A549 (cell line): Measurements from ENCODE around the gene DYSF. TPM values are rescaled to one million over a fixed set of nuclear protein-coding genes. Genes with fewer than 3 reads are reported as not detected.

Experiments
- ATAC-seq, 2 experiments: fragments of 200-7000 bp in 1 of 2; fragments of >200 bp in 1 of 2; cut with Nextera tagmentation in 1 of 2; cut with Tn5 transposase in 1 of 2; 3 replicates each; pipeline versions ENCODE4 v1.8.0 to v1.9.1; 2018 to 2020; ENCODE audit warnings: mild to moderate bottlenecking in 1 of 2, moderate library complexity in 1 of 2
- CTCF ChIA-PET: fragments of 300-600 bp; sonication (Branson Sonifier 250); formaldehyde crosslinking; extraction: SDS; loops from one replicate; lab custom pipeline; 2021; ENCODE audit warnings: antibody characterized with exemption, inconsistent platforms; lab: Yijun Ruan, JAX
- POLR2A ChIA-PET: fragments of 350-600 bp; formaldehyde crosslinking; extraction: SDS; loops from one replicate; lab custom pipeline; 2021; ENCODE audit warnings: antibody characterized with exemption, inconsistent platforms; lab: Yijun Ruan, JAX
- DNase-seq, 2 experiments: peaks; one replicate each; pipeline versions ENCODE4 v3.0.0 to v3.0.0-alpha.2; 2011 to 2016; ENCODE audit warnings: low read depth in 1 of 2, low spot score in 1 of 2
- FAIRE-seq: peaks from 2 replicates; lab custom pipeline; 2011; peaks lifted over from hg19 to GRCh38; lab: Jason Lieb, UNC
- H3K27ac ChIP-seq, 2 experiments: fragments of >200 bp; sonication (Bioruptor Twin); formaldehyde crosslinking; 3 replicates each; pipeline ENCODE4 v1.5.1; 2016 to 2017
- H3K4me1 ChIP-seq: fragments of >200 bp; sonication (Bioruptor Twin); formaldehyde crosslinking; 3 replicates; pipeline ENCODE4 v1.6.1; 2016
- H3K4me2 ChIP-seq: fragments of >200 bp; sonication (Bioruptor Twin); formaldehyde crosslinking; 3 replicates; pipeline ENCODE4 v1.6.1; 2016
- H3K4me3 ChIP-seq: fragments of >200 bp; sonication (Bioruptor Twin); formaldehyde crosslinking; 3 replicates; pipeline ENCODE4 v1.5.1; 2016
- H3K9me3 ChIP-seq: fragments of >200 bp; sonication (Bioruptor Twin); formaldehyde crosslinking; 3 replicates; pipeline ENCODE4 v1.6.1; 2016
- BCL3 ChIP-seq: fragments of >200 bp; sonication (Bioruptor Twin); formaldehyde crosslinking; IDR thresholded peaks from 3 replicates; pipeline ENCODE4 v1.6.1; 2016
- BHLHE40 ChIP-seq: IDR thresholded peaks from 2 replicates; pipeline ENCODE4 v1.6.1; 2012; ENCODE audit warnings: low read depth, low read length, inconsistent platforms
- CBX2 ChIP-seq: fragments of 200-600 bp; sonication (generic); IDR thresholded peaks from 2 replicates; pipeline ENCODE4 v1.6.1; 2016; ENCODE audit warnings: low read depth, mild to moderate bottlenecking, borderline replicate concordance
- CEBPB ChIP-seq, 2 experiments: fragments of >200 bp in 1 of 2; sonication (Bioruptor Twin) in 1 of 2; formaldehyde crosslinking in 1 of 2; IDR thresholded peaks; 2 replicates each; pipeline ENCODE4 v1.6.1; 2012 to 2016
- CTCF ChIP-seq: fragments of >200 bp; sonication (Bioruptor Twin); formaldehyde crosslinking; IDR thresholded peaks from 3 replicates; pipeline ENCODE4 v1.5.1; 2016
- E2F6 ChIP-seq: IDR thresholded peaks from 2 replicates; pipeline ENCODE4 v1.6.1; 2012; ENCODE audit warnings: low read depth, borderline replicate concordance
- EHF ChIP-seq: fragments of 250-450 bp; sonication (Bioruptor Pico); IDR thresholded peaks from 2 replicates; pipeline ENCODE4 v1.5.0; 2020; ENCODE audit warnings: mild to moderate bottlenecking
- EHMT2 ChIP-seq: fragments of 200-600 bp; sonication (generic); IDR thresholded peaks from 2 replicates; pipeline ENCODE4 v1.6.1; 2016; ENCODE audit warnings: antibody characterized with exemption, low read depth, mild to moderate bottlenecking, moderate library complexity
- ESRRA ChIP-seq: fragments of 150-350 bp; IDR thresholded peaks from 2 replicates; pipeline ENCODE4 v1.6.1; 2014; ENCODE audit warnings: mild to moderate bottlenecking, low read length, borderline replicate concordance
- FOSB ChIP-seq: fragments of 250-450 bp; sonication (Bioruptor Pico); IDR thresholded peaks from 2 replicates; pipeline ENCODE4 v1.5.0; 2020; ENCODE audit warnings: mild to moderate bottlenecking, moderate library complexity
- FOSL2 ChIP-seq, 2 experiments: fragments of 450-650 bp in 1 of 2; fragments of >200 bp in 1 of 2; sonication (Bioruptor Twin) in 1 of 2; formaldehyde crosslinking; IDR thresholded peaks; 2 replicates each; pipeline versions ENCODE4 v1.5.0 to v1.6.1; 2016 to 2020; ENCODE audit warnings: mild to moderate bottlenecking in 1 of 2, moderate library complexity in 1 of 2
- HDAC2 ChIP-seq: fragments of 200-600 bp; sonication (generic); IDR thresholded peaks from 2 replicates; pipeline ENCODE4 v1.6.1; 2016
- HOXA7 ChIP-seq: fragments of 250-450 bp; sonication (Bioruptor Pico); IDR thresholded peaks from 2 replicates; pipeline ENCODE4 v1.5.0; 2020; ENCODE audit warnings: mild to moderate bottlenecking, moderate library complexity
- HOXB13 ChIP-seq: fragments of 250-450 bp; sonication (Bioruptor Pico); IDR thresholded peaks from 2 replicates; pipeline ENCODE4 v1.5.0; 2020; ENCODE audit warnings: low read depth, mild to moderate bottlenecking, moderate library complexity
- JUNB ChIP-seq: fragments of >200 bp; sonication (Bioruptor Twin); formaldehyde crosslinking; IDR thresholded peaks from 2 replicates; pipeline ENCODE4 v1.6.1; 2016
- KDM1A ChIP-seq: fragments of 200-600 bp; sonication (generic); IDR thresholded peaks from 2 replicates; pipeline ENCODE4 v1.6.1; 2016; ENCODE audit warnings: low read depth, mild to moderate bottlenecking
- MYC ChIP-seq: IDR thresholded peaks from 2 replicates; pipeline ENCODE4 v1.6.1; 2012; ENCODE audit warnings: mild to moderate bottlenecking, inconsistent platforms, low read length, improper control_type of control experiment, borderline replicate concordance
- NR3C1 ChIP-seq: fragments of >200 bp; sonication (Bioruptor Twin); formaldehyde crosslinking; IDR thresholded peaks from 3 replicates; pipeline ENCODE4 v1.6.1; 2017
- PHF8 ChIP-seq: fragments of 200-600 bp; sonication (generic); IDR thresholded peaks from 2 replicates; pipeline ENCODE4 v1.6.1; 2016; ENCODE audit warnings: low read depth, mild to moderate bottlenecking, antibody characterized with exemption, moderate library complexity, borderline replicate concordance
- POLR2AphosphoS2 ChIP-seq: conservative IDR thresholded peaks from 2 replicates; pipeline ENCODE4 v1.6.1; 2012; ENCODE audit warnings: low read length, improper control_type of control experiment, inconsistent platforms
- RAD21 ChIP-seq, 2 experiments: fragments of >200 bp in 1 of 2; sonication (Bioruptor Twin) in 1 of 2; formaldehyde crosslinking in 1 of 2; IDR thresholded peaks in 1 of 2; conservative IDR thresholded peaks in 1 of 2; 2 replicates in 1 of 2; 3 replicates in 1 of 2; pipeline ENCODE4 v1.6.1; 2012 to 2018; ENCODE audit warnings: inconsistent platforms in 1 of 2
- RARB ChIP-seq: fragments of 250-450 bp; sonication (Bioruptor Pico); IDR thresholded peaks from 2 replicates; pipeline ENCODE4 v1.8.0; 2021; ENCODE audit warnings: mild to moderate bottlenecking, moderate library complexity
- RCOR1 ChIP-seq: fragments of 150-350 bp; IDR thresholded peaks from 2 replicates; pipeline ENCODE4 v1.6.1; 2014; ENCODE audit warnings: antibody characterized with exemption, low read length, low read depth
- RNF2 ChIP-seq: fragments of 200-600 bp; sonication (generic); IDR thresholded peaks from 2 replicates; pipeline ENCODE4 v1.6.1; 2016; ENCODE audit warnings: low read depth, mild to moderate bottlenecking, antibody characterized with exemption, moderate library complexity, borderline replicate concordance
- SREBF2 ChIP-seq: fragments of 450-650 bp; IDR thresholded peaks from 2 replicates; pipeline ENCODE4 v1.6.1; 2014; ENCODE audit warnings: mild to moderate bottlenecking, moderate library complexity
- TFCP2L1 ChIP-seq: fragments of 250-450 bp; sonication (Bioruptor Pico); IDR thresholded peaks from 2 replicates; pipeline ENCODE4 v1.5.0; 2021; ENCODE audit warnings: mild to moderate bottlenecking
- USF2 ChIP-seq: fragments of 450-650 bp; IDR thresholded peaks from 2 replicates; pipeline ENCODE4 v1.6.1; 2014; ENCODE audit warnings: antibody characterized with exemption
- ZC3H11A ChIP-seq: fragments of 450-650 bp; IDR thresholded peaks from 2 replicates; pipeline ENCODE4 v1.6.1; 2014; ENCODE audit warnings: antibody characterized with exemption, mild to moderate bottlenecking
- ZNF302 ChIP-seq: fragments of 250-450 bp; sonication (Bioruptor Pico); IDR thresholded peaks from 2 replicates; pipeline ENCODE4 v1.9.0; 2021; ENCODE audit warnings: inconsistent platforms, mild to moderate bottlenecking, moderate library complexity
- ZSCAN20 ChIP-seq: fragments of 250-450 bp; sonication (Bioruptor Pico); IDR thresholded peaks from 2 replicates; pipeline ENCODE4 v1.8.0; 2022; ENCODE audit warnings: mild to moderate bottlenecking, moderate library complexity
- WGBS: methylation state at CpG from one replicate; pipeline ENCODE4 v1.1.6; 2017; ENCODE audit errors: missing lambda C conversion rate; 5-methylcytosine and 5-hydroxymethylcytosine counted together
- polyA plus RNA-seq, 4 experiments: library from polyadenylated mRNA; depleted of rRNA in 3 of 4; stranded (reverse); fragments of >200 nt; fragmentation: RNase III in 1 of 4; extraction: RNeasy Plus Mini Kit Qiagen cat#74134 plus additional on column Dnase treatment in 1 of 4; gene quantifications; 2 replicates in 3 of 4; 3 replicates in 1 of 4; pipeline ENCODE4 v1.2.3, GENCODE V29; 2011 to 2017

Gene DYSF
- polyA plus RNA-seq, 2 of the 4 experiments (the other 2 are of a cell fraction): 0.36 to 0.98 TPM

- Histone ChIP-seq H3K4me1 (no peaks in the 10 kb centered on the region), H3K27ac (no peak overlapping the region), H3K9me3 (no peaks in the 10 kb centered on the region), H3K4me3 (no peak overlapping the region), H3K4me2 (no peak overlapping the region)
- no peak for DNase-seq
- 89% methylated on average over 3 of the region's 3 CpGs for WGBS
- TF ChIP-seq HDAC2 (no peak), ZC3H11A (no peak), EHMT2 (no peak), MYC (no peak), CTCF (no peak), FOSB (CRISPR knock-in tag) (no peak), RAD21 (conservative IDR thresholded peaks at IDR 0.05 in 1 of 2, IDR thresholded peaks at IDR 0.05 in 1 of 2) (no peak)
- ChIA-PET POLR2A (no interaction called here), CTCF (interaction anchor here (0.6 to 1.8 kb wide), 10 partner anchors 8 to 1354 kb away, joined by 3 to 6 read pairs (median 4); no protein-coding TSS in a partner anchor)
- no peak for FAIRE-seq
- no peak for ATAC-seq
Measured at GRCh38 chr2:71538241-71538640, 84.9 kb downstream of the DYSF start.

GRCh38 chr2:71538656-71539265 is 85.4 kb downstream of the DYSF start:
- Histone ChIP-seq H3K4me2 (no peak overlapping the region), H3K9me3 (no peaks in the 10 kb centered on the region), H3K4me3 (no peak overlapping the region), H3K4me1 (no peaks in the 10 kb centered on the region), H3K27ac (no peak overlapping the region)
- ChIA-PET POLR2A (no interaction called here), CTCF (interaction anchor here (1.1 to 1.8 kb wide), 6 partner anchors 9 to 1349 kb away, joined by 3 to 5 read pairs (median 5); partner anchors contain the start of gene SPR)
- 0 out of 6 replicates have a peak, but pooled peaks of 1 of the 2 experiments have one; percentile 12 for ATAC-seq
- no peak for TF ChIP-seq E2F6
- no peak for TF ChIP-seq POLR2AphosphoS2
- no peak for TF ChIP-seq ZSCAN20
- TF ChIP-seq JUNB: no peak
- TF ChIP-seq PHF8: no peak
- TF ChIP-seq CBX2: no peak
- no peak for TF ChIP-seq CEBPB (IDR thresholded peaks at IDR 0.05)
- TF ChIP-seq RCOR1: no peak
- no peak for TF ChIP-seq FOSL2 (IDR thresholded peaks at IDR 0.05)
- TF ChIP-seq FOSL2 (CRISPR knock-in tag; IDR thresholded peaks at IDR 0.05): no peak
- no peak for TF ChIP-seq BCL3
- no peak for TF ChIP-seq NR3C1
- no peak for TF ChIP-seq KDM1A
- no peak for TF ChIP-seq ESRRA
- no peak for TF ChIP-seq SREBF2
- DNase-seq: no peak
- FAIRE-seq: no peak
- 72% methylated on average over 12 of the region's 12 CpGs for WGBS

GRCh38 chr2:71540818-71541217 is 87.5 kb downstream of the DYSF start:
- 69% methylated on average over 1 of the region's 1 CpG for WGBS
- ChIA-PET POLR2A (no interaction called here), CTCF (no interaction called here)
- Histone ChIP-seq H3K4me1 (peaks cover 8% of the 10 kb centered on the region), H3K4me2 (no peak overlapping the region), H3K4me3 (no peak overlapping the region), H3K9me3 (no peaks in the 10 kb centered on the region), H3K27ac (no peak overlapping the region)
- no peak for DNase-seq
- FAIRE-seq: no peak
- ATAC-seq: no peak
- TF ChIP-seq BHLHE40: no peak
- no peak for TF ChIP-seq HOXB13
- TF ChIP-seq ZSCAN20: no peak
- TF ChIP-seq MYC: no peak
- TF ChIP-seq RARB (CRISPR knock-in tag): no peak
- TF ChIP-seq ZNF302 (CRISPR knock-in tag): no peak
- TF ChIP-seq USF2: no peak
- no peak for TF ChIP-seq RNF2
- TF ChIP-seq EHF: no peak
- no peak for TF ChIP-seq HOXA7 (CRISPR knock-in tag)
- TF ChIP-seq TFCP2L1: no peak
- no peak for TF ChIP-seq POLR2AphosphoS2
- no peak for TF ChIP-seq BCL3
